Loucy (cell line): ENCODE results near the gene ZNG1B.
"Not testable (repeated sequence)": the region's sequence is repeated elsewhere in the genome, so short reads cannot be mapped to it uniquely, and the experiment has no call there.

Experiments
- CTCF ChIP-seq: fragments of 200-600 bp; sonication (generic); conservative IDR thresholded peaks from 2 replicates; pipeline ENCODE4 v1.5.1; 2014; ENCODE audit warnings: mild to moderate bottlenecking, antibody characterized with exemption, low read length
- EZH2phosphoT487 ChIP-seq: fragments of 200-600 bp; IDR thresholded peaks from 2 replicates; pipeline ENCODE4 v1.6.1; 2018; ENCODE audit warnings: antibody characterized with exemption, mild to moderate bottlenecking, moderate library complexity, borderline replicate concordance

- not testable (repeated sequence) for TF ChIP-seq CTCF, EZH2phosphoT487
These were observed 65.9 kb downstream of the ZNG1B start for GRCh38 chr2:113503094-113504042.
